GM12878 (cell line): ENCODE results near the gene COPS7A. TPM values are rescaled to one million over a fixed set of nuclear protein-coding genes. Genes with fewer than 3 reads are reported as not detected.

Experiments
- ATF7 ChIP-seq: fragments of 450-650 bp; IDR thresholded peaks from 2 replicates; pipeline ENCODE4 v1.6.1; 2016; ENCODE audit warnings: low read depth, mild to moderate bottlenecking
- CEBPB ChIP-seq, 2 experiments: fragments of 150-350 bp in 1 of 2; IDR thresholded peaks; 2 replicates each; pipeline ENCODE4 v1.6.1; 2012 to 2014; ENCODE audit warnings: low read depth in 2 of 2, low read length in 2 of 2, borderline replicate concordance in 1 of 2, inconsistent platforms in 1 of 2
- IRF4 ChIP-seq: IDR thresholded peaks from 2 replicates; pipeline ENCODE4 v1.6.1; 2011; ENCODE audit warnings: low read depth, low read length
- JUND ChIP-seq: IDR thresholded peaks from 2 replicates; pipeline ENCODE4 v1.6.1; 2012; ENCODE audit warnings: low read depth, mild to moderate bottlenecking, low read length, improper control_type of control experiment, moderate library complexity
- MYC ChIP-seq: IDR thresholded peaks from 2 replicates; pipeline ENCODE4 v1.6.1; 2011; ENCODE audit warnings: mild to moderate bottlenecking, low read length, moderate library complexity, inconsistent platforms; ENCODE audit not compliant: insufficient read depth, insufficient replicate concordance, insufficient read length, severe bottlenecking
- NBN ChIP-seq: fragments of 450-650 bp; IDR thresholded peaks from 2 replicates; pipeline ENCODE4 v1.6.1; 2016
- POU2F2 ChIP-seq: IDR thresholded peaks from 3 replicates; pipeline ENCODE4 v1.6.1; 2011; ENCODE audit warnings: low read depth, mild to moderate bottlenecking, low read length, borderline replicate concordance
- SPI1 ChIP-seq: IDR thresholded peaks from 2 replicates; pipeline ENCODE4 v1.6.1; 2011; ENCODE audit warnings: low read depth, mild to moderate bottlenecking, low read length, moderate library complexity, borderline replicate concordance; ENCODE audit not compliant: insufficient read depth
- TBL1XR1 ChIP-seq: IDR thresholded peaks from 2 replicates; pipeline ENCODE4 v1.6.1; 2012; ENCODE audit warnings: low read depth, low read length, improper control_type of control experiment
- ZNF24 ChIP-seq: fragments of 450-650 bp; IDR thresholded peaks from 2 replicates; pipeline ENCODE4 v1.6.1; 2017; ENCODE audit warnings: antibody characterized with exemption, mild to moderate bottlenecking
- polyA plus RNA-seq, 11 experiments: library from polyadenylated mRNA; depleted of rRNA in 4 of 11; unstranded in 6 of 11; stranded (reverse) in 5 of 11; fragments of >200 nt; fragmentation: Nextera tagmentation in 4 of 11; fragmentation: Illumina TruSeq in 1 of 11; extraction: Ambion mirVana in 4 of 11; extraction: Trizol in 1 of 11; gene quantifications; 1 replicate in 1 of 11; 2 replicates in 10 of 11; pipeline versions ENCODE4 v1.2.1 to v1.2.3, GENCODE V29; 2011 to 2016; ENCODE audit warnings: inconsistent platforms in 2 of 11, missing spikeins in 2 of 11, low read depth in 1 of 11
- total RNA-seq, 4 experiments: library from RNA; depleted of rRNA in 3 of 4; stranded (reverse); fragments of >200 nt in 3 of 4; fragmentation: Illumina TruSeq in 1 of 4; extraction: Trizol in 1 of 4; gene quantifications; 2 replicates each; pipeline versions ENCODE4 v1.2.1 to v1.2.3, GENCODE V29; 2013 to 2021
- TF ChIP-seq, protein P1 (sequence below): IDR thresholded peaks from 2 replicates; pipeline ENCODE4 v1.6.1; 2011; ENCODE audit warnings: borderline replicate concordance, low read depth, mild to moderate bottlenecking, moderate library complexity, mixed read lengths, low read length; ENCODE audit not compliant: insufficient read depth; ENCODE audit errors: extremely low read length
- TF ChIP-seq, protein P2 (sequence below): fragments of 450-650 bp; IDR thresholded peaks from 2 replicates; pipeline ENCODE4 v1.6.1; 2018; ENCODE audit warnings: mild to moderate bottlenecking, low read depth, moderate library complexity; ENCODE audit not compliant: partially characterized antibody
- TF ChIP-seq, protein P3 (sequence below): fragments of 150-350 bp; IDR thresholded peaks from 2 replicates; pipeline ENCODE4 v1.6.1; 2016; ENCODE audit warnings: low read depth, low read length

The COPS7A gene
- total and polyA plus RNA-seq, 10 of the 15 experiments (the other 5 are each of a cell fraction or from before 2014, with no cell fraction given) = 25.7 to 74.0 (median 51.9) TPM

DNA sequence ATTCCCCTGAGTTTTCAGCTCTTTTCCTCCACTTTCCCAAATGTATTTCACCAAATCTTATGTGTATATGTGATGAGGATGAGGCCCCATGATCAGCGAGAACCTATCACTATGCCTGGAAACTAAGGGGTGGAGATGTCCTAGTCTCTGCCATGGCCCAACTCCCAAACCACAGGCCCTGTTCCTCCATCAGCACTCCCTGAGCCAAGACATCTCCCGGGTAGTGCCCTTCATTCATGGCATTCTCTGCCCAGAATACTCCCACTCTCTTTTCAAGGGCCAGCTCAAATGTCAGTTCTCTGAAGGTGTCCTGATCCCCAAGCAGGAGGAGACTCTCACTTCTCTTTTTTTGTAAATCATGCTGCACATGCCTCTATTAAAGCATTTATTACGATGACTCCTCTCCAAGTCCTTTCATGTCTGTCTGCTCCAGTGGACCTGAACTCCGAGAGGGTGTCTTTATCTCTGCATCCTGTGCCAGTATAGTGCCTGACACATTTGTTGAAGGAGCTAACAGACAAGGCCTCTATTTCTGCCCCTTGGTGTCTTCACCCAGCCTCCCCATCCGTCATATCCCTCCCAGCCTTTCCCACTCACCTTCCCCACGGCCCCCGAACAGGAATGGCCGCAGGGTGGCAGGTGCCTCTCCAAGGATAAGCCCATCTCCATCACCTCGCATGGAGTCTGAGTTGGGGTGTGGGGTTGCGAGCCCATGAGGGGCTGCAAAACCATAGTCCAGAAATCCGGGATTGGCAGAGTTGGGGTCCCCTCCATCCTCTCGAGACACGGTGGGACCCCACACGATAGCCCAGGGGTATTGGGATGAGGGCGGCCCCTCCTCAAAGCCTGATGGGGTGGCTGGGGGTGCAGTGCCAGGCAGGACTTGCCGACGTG is 26.9 kb upstream of the COPS7A start (continued):
- no peak for TF ChIP-seq POU2F2
- TF ChIP-seq CEBPB (IDR thresholded peaks at IDR 0.05; ENCODE audit: borderline replicate concordance in 1 of 2, low read depth in 2 of 2, low read length in 2 of 2) = no peak
- TF ChIP-seq TBL1XR1 = no peak
- TF ChIP-seq MYC = no peak
- peak; percentile 95 for TF ChIP-seq SPI1
- peak; percentile 53; the same call in 1 of the 2 replicates for TF ChIP-seq NBN
- TF ChIP-seq ATF7 = 0 out of 2 replicates have a peak, but pooled peaks have one; percentile 38
- no peak for TF ChIP-seq ZNF24
- TF ChIP-seq, protein P1, sequence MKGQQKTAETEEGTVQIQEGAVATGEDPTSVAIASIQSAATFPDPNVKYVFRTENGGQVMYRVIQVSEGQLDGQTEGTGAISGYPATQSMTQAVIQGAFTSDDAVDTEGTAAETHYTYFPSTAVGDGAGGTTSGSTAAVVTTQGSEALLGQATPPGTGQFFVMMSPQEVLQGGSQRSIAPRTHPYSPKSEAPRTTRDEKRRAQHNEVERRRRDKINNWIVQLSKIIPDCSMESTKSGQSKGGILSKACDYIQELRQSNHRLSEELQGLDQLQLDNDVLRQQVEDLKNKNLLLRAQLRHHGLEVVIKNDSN = no peak
- TF ChIP-seq JUND = no peak
- peak; percentile 79; the same call in 1 of the 2 replicates for TF ChIP-seq IRF4
- TF ChIP-seq, protein P2, sequence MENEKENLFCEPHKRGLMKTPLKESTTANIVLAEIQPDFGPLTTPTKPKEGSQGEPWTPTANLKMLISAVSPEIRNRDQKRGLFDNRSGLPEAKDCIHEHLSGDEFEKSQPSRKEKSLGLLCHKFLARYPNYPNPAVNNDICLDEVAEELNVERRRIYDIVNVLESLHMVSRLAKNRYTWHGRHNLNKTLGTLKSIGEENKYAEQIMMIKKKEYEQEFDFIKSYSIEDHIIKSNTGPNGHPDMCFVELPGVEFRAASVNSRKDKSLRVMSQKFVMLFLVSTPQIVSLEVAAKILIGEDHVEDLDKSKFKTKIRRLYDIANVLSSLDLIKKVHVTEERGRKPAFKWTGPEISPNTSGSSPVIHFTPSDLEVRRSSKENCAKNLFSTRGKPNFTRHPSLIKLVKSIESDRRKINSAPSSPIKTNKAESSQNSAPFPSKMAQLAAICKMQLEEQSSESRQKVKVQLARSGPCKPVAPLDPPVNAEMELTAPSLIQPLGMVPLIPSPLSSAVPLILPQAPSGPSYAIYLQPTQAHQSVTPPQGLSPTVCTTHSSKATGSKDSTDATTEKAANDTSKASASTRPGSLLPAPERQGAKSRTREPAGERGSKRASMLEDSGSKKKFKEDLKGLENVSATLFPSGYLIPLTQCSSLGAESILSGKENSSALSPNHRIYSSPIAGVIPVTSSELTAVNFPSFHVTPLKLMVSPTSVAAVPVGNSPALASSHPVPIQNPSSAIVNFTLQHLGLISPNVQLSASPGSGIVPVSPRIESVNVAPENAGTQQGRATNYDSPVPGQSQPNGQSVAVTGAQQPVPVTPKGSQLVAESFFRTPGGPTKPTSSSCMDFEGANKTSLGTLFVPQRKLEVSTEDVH = no peak
- TF ChIP-seq, protein P3, sequence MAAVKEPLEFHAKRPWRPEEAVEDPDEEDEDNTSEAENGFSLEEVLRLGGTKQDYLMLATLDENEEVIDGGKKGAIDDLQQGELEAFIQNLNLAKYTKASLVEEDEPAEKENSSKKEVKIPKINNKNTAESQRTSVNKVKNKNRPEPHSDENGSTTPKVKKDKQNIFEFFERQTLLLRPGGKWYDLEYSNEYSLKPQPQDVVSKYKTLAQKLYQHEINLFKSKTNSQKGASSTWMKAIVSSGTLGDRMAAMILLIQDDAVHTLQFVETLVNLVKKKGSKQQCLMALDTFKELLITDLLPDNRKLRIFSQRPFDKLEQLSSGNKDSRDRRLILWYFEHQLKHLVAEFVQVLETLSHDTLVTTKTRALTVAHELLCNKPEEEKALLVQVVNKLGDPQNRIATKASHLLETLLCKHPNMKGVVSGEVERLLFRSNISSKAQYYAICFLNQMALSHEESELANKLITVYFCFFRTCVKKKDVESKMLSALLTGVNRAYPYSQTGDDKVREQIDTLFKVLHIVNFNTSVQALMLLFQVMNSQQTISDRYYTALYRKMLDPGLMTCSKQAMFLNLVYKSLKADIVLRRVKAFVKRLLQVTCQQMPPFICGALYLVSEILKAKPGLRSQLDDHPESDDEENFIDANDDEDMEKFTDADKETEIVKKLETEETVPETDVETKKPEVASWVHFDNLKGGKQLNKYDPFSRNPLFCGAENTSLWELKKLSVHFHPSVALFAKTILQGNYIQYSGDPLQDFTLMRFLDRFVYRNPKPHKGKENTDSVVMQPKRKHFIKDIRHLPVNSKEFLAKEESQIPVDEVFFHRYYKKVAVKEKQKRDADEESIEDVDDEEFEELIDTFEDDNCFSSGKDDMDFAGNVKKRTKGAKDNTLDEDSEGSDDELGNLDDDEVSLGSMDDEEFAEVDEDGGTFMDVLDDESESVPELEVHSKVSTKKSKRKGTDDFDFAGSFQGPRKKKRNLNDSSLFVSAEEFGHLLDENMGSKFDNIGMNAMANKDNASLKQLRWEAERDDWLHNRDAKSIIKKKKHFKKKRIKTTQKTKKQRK = no peak
- TF ChIP-seq, all 136 proteins: peak for 19
